Measurements from ENCODE around the gene UNC5B. TPM values are rescaled to one million over a fixed set of nuclear protein-coding genes. Genes with fewer than 3 reads are reported as not detected.

UNC5B gene
- total RNA-seq, 1 donor = 20.6 TPM

DNA sequence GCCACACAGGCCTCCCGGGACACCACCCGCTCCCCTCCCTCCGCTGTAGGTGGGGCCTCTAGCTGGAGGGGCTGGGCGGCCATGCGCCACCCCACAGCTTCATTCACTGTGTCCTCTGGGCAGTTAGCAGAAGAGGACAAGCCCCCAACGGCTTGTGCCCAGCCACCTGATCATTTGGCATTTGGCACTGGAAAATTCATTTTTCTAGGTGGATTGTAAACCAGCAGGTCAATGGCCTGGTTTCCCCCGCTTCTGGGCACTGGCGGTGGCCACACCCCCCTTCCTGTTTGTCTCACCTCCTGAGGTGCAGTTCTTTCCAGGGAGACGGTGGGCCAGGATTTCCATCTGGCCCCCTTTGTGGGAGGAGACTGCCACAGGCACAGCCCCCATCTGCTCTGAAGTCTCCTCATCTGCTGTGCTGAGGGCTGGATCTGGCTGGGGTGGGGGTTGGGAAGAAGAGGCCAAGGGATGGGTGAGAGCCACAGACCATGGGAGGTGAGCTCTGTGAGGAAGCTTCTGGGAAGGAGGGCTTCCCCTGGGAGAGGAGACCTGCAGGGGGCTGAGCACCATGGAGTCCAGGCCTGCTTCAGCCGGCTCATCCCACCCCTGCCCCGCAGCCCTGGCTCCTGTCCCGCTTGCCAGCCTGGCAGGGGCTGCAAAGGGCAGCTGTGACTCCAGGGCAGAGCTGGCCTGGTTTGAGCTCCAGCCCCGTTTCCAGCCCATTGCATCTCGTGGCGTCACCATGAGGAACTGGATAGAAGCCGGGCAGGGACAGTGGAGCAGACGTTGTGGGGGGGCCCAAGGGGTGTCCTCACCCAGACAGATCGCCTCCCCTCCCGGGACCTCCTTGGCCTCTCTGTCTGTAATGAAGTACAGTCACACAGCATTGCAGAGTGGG, 66.6 kb downstream of the UNC5B start:
- DNase-seq (ENCODE audit: low read depth) = no peak
- TF ChIP-seq, protein P1, sequence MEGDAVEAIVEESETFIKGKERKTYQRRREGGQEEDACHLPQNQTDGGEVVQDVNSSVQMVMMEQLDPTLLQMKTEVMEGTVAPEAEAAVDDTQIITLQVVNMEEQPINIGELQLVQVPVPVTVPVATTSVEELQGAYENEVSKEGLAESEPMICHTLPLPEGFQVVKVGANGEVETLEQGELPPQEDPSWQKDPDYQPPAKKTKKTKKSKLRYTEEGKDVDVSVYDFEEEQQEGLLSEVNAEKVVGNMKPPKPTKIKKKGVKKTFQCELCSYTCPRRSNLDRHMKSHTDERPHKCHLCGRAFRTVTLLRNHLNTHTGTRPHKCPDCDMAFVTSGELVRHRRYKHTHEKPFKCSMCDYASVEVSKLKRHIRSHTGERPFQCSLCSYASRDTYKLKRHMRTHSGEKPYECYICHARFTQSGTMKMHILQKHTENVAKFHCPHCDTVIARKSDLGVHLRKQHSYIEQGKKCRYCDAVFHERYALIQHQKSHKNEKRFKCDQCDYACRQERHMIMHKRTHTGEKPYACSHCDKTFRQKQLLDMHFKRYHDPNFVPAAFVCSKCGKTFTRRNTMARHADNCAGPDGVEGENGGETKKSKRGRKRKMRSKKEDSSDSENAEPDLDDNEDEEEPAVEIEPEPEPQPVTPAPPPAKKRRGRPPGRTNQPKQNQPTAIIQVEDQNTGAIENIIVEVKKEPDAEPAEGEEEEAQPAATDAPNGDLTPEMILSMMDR (IDR thresholded peaks at IDR 0.05; ENCODE audit: insufficient read depth, low read length) = no peak
- H3K4me3 ChIP-seq (ENCODE audit: low read depth, low read length) = no peak overlapping the region

DNA sequence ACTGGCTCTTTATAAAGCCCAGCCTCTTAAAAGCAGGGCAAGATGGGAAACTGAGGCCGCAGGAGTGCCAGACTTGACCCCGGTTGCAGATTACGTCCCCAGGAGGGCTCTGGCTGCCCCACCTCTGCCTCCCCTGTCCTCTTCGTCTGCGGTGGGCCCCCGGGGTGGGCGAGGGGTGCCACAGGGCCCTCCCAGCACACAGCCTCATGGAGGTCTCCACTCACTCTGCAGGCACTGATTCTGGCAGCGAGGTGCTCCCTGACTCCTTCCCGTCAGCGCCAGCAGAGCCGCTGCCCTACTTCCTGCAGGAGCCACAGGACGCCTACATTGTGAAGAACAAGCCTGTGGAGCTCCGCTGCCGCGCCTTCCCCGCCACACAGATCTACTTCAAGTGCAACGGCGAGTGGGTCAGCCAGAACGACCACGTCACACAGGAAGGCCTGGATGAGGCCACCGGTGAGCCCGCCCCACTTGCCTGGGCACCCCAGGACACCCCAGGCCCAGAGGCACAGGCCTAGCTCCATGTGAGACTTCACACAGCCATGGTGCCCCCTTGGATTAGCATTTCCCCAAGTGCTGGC, 67.3 kb downstream of the UNC5B start:
- TF ChIP-seq, protein P1 (IDR thresholded peaks at IDR 0.05; ENCODE audit: insufficient read depth, low read length) = no peak
- H3K4me3 ChIP-seq (ENCODE audit: low read depth, low read length) = no peak overlapping the region

DNA sequence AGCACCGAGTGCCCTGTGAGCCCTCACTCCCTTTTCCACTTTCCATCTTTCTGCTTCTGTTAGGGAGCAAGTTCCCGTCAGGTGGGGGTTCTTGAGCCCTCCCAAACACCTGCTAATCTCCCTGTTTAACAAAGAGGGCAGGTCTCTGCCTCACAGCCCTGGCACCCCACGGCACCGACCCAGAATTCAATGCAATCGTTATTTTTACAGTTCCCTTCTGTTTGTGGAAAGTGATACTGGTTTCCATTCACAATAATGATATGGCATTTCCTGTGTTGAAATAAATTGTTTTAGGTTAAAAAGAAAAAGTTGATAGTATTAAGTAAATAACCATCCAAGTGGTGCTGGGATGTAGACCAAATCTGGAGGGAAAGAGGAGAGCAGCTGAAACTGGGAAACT, 67.8 kb downstream of the UNC5B start:
- TF ChIP-seq, protein P1 (IDR thresholded peaks at IDR 0.05; ENCODE audit: insufficient read depth, low read length) = no peak
- H3K4me3 ChIP-seq (ENCODE audit: low read depth, low read length) = no peak overlapping the region
- no peak for DNase-seq (ENCODE audit: low read depth)

More for the DNA sequence above, 67.3 kb downstream of the UNC5B start:
- no peak for DNase-seq (ENCODE audit: low read depth)

DNA sequence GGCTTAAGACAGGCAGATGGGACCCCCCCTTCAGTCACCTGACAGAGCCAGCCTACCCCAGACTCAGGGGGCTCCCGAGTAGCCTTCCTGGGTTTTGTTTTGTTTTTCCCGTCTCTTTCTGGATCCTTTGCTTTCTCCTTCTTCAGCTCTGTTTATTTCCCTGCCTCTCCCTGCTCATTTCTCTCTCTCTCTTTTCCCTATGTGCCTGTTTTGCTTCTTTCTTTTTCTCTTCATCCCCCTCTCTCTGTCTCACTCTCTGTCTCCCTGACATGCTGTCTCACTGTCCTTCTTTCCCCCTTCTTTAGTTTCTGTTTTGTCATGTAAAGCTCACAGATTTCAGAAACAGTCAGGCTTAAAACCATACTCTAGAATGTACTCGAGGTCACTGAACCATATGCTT, 68.5 kb downstream of the UNC5B start:
- DNase-seq (ENCODE audit: low read depth) = no peak
- TF ChIP-seq, protein P1 (IDR thresholded peaks at IDR 0.05; ENCODE audit: insufficient read depth, low read length) = no peak
- H3K4me3 ChIP-seq (ENCODE audit: low read depth, low read length) = no peak overlapping the region

DNA sequence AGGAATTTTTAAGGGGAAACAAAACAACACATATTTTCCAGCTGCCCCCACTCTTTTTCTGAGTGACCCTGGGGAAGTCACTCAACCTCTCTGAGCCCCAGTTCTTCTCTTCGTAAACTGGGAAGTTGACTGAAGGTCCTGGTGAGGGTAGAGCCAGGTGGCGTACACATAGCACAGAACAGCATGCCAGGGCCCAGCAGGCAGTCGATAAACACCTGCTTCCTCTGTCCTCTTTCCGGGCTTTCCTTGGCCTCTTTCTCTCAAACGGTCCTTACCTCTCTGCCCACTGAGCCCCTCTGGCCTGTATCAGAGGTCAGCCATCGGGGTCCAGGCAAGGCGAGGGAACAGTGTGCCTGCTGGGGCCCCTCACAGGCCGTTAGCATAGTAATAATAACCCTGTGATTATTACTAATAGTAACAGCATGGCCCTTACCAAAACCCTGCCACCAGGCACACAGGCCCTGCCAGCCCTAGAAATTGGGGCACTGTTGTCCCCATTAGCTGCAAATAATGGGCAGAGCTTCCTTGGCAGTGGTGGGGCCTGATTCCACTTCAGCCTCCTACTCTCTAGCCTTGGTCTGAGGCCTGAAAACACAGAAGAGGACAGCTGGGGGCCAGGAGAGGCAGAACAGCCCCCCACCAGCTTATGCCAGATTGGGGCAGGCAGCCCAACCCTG, 69.4 kb downstream of the UNC5B start:
- no peak overlapping the region for H3K4me3 ChIP-seq (ENCODE audit: low read depth, low read length)
- TF ChIP-seq, protein P1 (IDR thresholded peaks at IDR 0.05; ENCODE audit: insufficient read depth, low read length) = no peak
- no peak for DNase-seq (ENCODE audit: low read depth)

DNA sequence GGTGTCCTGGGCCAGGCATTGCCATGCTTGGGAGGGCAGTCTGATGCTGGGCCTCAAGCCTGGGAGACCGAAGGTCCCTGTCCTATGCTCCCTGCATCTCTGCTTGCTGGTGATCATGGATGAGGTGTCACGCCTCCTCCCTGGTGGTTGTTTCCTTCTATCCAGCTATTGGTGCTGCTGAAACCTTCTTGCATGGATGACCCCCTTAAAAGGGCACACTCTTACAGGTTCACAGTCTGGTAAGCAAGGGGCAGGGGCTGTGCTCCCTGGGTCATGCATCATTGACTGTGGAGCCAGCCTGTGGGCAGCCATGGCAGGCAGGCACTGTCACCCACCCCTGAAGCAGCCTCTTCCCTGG, 69.9 kb downstream of the UNC5B start:
- H3K4me3 ChIP-seq (ENCODE audit: low read depth, low read length) = no peak overlapping the region
- DNase-seq (ENCODE audit: low read depth) = no peak
- TF ChIP-seq, protein P1 (IDR thresholded peaks at IDR 0.05; ENCODE audit: insufficient read depth, low read length) = no peak
